ENCODE results near the gene SH3GL2.

GRCh38 chr9:17706347-17706746 lies 127.5 kb downstream of the SH3GL2 start:
- TF ChIP-seq CTCF (IDR thresholded peaks at IDR 0.05) (no peak), EZH2 (IDR thresholded peaks at IDR 0.05; ENCODE audit: borderline replicate concordance, insufficient read depth, low read depth, low read length, poor library complexity, severe bottlenecking) (no peak)
